H1 (cell line): Measurements from ENCODE around the gene FGD5. TPM values are rescaled to one million over a fixed set of nuclear protein-coding genes. Genes with fewer than 3 reads are reported as not detected.

Source experiments
- ASH2L ChIP-seq: fragments of 200-600, 300-600 bp; sonication (generic); IDR thresholded peaks from one replicate; pipeline ENCODE4 v1.7.1; 2017; ENCODE audit warnings: low read length
- ATF2 ChIP-seq: IDR thresholded peaks from 2 replicates; pipeline ENCODE4 v1.6.1; 2012; ENCODE audit warnings: low read length, inconsistent platforms
- polyA plus RNA-seq, 7 experiments: library from polyadenylated mRNA; depleted of rRNA in 3 of 7; stranded (reverse) in 5 of 7; unstranded in 2 of 7; fragments of >200 nt in 5 of 7; fragments of 200-250 nt in 2 of 7; gene quantifications; 1 replicate in 5 of 7; 2 replicates in 1 of 7; 4 replicates in 1 of 7; pipeline versions ENCODE4 v1.2.1 to v1.2.3, GENCODE V29; 2011 to 2013; ENCODE audit warnings: missing spikeins in 2 of 7, mixed read lengths in 2 of 7
- total RNA-seq: library from RNA; stranded (reverse); fragmentation: NEBNext Ultra II Directional; extraction: Animal tissue kit (Norgen Biotek cat#: 25700); gene quantifications from 2 replicates; pipeline ENCODE4 v1.2.1, GENCODE V29; 2021
- TF ChIP-seq, protein P1 (sequence below): fragments of 300-600 bp; sonication (generic); IDR thresholded peaks from 2 replicates; pipeline ENCODE4 v1.7.1; 2012; ENCODE audit warnings: low read length, moderate library complexity, mild to moderate bottlenecking, inconsistent platforms; ENCODE audit not compliant: insufficient replicate concordance

Gene FGD5
- total and polyA plus RNA-seq, 2 of the 8 experiments (the other 6 are each of a cell fraction or from before 2014, with no cell fraction given): 4.7 to 14.3 TPM

GRCh38 chr3:14867936-14868570 is 49.3 kb downstream of the FGD5 start (continued):
- TF ChIP-seq ATF2 (no peak), ASH2L (no peak)
- TF ChIP-seq, protein P1, sequence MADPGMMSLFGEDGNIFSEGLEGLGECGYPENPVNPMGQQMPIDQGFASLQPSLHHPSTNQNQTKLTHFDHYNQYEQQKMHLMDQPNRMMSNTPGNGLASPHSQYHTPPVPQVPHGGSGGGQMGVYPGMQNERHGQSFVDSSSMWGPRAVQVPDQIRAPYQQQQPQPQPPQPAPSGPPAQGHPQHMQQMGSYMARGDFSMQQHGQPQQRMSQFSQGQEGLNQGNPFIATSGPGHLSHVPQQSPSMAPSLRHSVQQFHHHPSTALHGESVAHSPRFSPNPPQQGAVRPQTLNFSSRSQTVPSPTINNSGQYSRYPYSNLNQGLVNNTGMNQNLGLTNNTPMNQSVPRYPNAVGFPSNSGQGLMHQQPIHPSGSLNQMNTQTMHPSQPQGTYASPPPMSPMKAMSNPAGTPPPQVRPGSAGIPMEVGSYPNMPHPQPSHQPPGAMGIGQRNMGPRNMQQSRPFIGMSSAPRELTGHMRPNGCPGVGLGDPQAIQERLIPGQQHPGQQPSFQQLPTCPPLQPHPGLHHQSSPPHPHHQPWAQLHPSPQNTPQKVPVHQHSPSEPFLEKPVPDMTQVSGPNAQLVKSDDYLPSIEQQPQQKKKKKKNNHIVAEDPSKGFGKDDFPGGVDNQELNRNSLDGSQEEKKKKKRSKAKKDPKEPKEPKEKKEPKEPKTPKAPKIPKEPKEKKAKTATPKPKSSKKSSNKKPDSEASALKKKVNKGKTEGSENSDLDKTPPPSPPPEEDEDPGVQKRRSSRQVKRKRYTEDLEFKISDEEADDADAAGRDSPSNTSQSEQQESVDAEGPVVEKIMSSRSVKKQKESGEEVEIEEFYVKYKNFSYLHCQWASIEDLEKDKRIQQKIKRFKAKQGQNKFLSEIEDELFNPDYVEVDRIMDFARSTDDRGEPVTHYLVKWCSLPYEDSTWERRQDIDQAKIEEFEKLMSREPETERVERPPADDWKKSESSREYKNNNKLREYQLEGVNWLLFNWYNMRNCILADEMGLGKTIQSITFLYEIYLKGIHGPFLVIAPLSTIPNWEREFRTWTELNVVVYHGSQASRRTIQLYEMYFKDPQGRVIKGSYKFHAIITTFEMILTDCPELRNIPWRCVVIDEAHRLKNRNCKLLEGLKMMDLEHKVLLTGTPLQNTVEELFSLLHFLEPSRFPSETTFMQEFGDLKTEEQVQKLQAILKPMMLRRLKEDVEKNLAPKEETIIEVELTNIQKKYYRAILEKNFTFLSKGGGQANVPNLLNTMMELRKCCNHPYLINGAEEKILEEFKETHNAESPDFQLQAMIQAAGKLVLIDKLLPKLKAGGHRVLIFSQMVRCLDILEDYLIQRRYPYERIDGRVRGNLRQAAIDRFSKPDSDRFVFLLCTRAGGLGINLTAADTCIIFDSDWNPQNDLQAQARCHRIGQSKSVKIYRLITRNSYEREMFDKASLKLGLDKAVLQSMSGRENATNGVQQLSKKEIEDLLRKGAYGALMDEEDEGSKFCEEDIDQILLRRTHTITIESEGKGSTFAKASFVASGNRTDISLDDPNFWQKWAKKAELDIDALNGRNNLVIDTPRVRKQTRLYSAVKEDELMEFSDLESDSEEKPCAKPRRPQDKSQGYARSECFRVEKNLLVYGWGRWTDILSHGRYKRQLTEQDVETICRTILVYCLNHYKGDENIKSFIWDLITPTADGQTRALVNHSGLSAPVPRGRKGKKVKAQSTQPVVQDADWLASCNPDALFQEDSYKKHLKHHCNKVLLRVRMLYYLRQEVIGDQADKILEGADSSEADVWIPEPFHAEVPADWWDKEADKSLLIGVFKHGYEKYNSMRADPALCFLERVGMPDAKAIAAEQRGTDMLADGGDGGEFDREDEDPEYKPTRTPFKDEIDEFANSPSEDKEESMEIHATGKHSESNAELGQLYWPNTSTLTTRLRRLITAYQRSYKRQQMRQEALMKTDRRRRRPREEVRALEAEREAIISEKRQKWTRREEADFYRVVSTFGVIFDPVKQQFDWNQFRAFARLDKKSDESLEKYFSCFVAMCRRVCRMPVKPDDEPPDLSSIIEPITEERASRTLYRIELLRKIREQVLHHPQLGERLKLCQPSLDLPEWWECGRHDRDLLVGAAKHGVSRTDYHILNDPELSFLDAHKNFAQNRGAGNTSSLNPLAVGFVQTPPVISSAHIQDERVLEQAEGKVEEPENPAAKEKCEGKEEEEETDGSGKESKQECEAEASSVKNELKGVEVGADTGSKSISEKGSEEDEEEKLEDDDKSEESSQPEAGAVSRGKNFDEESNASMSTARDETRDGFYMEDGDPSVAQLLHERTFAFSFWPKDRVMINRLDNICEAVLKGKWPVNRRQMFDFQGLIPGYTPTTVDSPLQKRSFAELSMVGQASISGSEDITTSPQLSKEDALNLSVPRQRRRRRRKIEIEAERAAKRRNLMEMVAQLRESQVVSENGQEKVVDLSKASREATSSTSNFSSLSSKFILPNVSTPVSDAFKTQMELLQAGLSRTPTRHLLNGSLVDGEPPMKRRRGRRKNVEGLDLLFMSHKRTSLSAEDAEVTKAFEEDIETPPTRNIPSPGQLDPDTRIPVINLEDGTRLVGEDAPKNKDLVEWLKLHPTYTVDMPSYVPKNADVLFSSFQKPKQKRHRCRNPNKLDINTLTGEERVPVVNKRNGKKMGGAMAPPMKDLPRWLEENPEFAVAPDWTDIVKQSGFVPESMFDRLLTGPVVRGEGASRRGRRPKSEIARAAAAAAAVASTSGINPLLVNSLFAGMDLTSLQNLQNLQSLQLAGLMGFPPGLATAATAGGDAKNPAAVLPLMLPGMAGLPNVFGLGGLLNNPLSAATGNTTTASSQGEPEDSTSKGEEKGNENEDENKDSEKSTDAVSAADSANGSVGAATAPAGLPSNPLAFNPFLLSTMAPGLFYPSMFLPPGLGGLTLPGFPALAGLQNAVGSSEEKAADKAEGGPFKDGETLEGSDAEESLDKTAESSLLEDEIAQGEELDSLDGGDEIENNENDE: no peak
